ENCODE measurements around the gene HSD17B12.

GRCh38 chr11:43632181-43632580 is 48.4 kb upstream of the HSD17B12 start:
- TF ChIP-seq, protein P1, sequence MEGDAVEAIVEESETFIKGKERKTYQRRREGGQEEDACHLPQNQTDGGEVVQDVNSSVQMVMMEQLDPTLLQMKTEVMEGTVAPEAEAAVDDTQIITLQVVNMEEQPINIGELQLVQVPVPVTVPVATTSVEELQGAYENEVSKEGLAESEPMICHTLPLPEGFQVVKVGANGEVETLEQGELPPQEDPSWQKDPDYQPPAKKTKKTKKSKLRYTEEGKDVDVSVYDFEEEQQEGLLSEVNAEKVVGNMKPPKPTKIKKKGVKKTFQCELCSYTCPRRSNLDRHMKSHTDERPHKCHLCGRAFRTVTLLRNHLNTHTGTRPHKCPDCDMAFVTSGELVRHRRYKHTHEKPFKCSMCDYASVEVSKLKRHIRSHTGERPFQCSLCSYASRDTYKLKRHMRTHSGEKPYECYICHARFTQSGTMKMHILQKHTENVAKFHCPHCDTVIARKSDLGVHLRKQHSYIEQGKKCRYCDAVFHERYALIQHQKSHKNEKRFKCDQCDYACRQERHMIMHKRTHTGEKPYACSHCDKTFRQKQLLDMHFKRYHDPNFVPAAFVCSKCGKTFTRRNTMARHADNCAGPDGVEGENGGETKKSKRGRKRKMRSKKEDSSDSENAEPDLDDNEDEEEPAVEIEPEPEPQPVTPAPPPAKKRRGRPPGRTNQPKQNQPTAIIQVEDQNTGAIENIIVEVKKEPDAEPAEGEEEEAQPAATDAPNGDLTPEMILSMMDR (IDR thresholded peaks at IDR 0.05) = no peak
- no peak for TF ChIP-seq POLR2A (IDR thresholded peaks at IDR 0.05)
